HepG2 (cell line): ENCODE measurements around the gene SPAG9. TPM values are rescaled to one million over a fixed set of nuclear protein-coding genes. Genes with fewer than 3 reads are reported as not detected.
A peak's percentile ranks its signal among the peaks of the same experiment; 100 is the strongest.

Experiments
- ASH2L ChIP-seq: fragments of 300-600, 200-600 bp; sonication (generic); IDR thresholded peaks from 2 replicates; pipeline ENCODE4 v1.7.0; 2017; ENCODE audit warnings: low read depth, mild to moderate bottlenecking, moderate library complexity, mixed read lengths, low read length; ENCODE audit not compliant: insufficient read length
- HOXD1 ChIP-seq: sonication (generic); formaldehyde crosslinking; IDR thresholded peaks from 2 replicates; pipeline ENCODE4 v1.5.0; 2020; ENCODE audit warnings: missing genetic modification reagents
- PITX1 ChIP-seq: sonication (generic); formaldehyde crosslinking; IDR thresholded peaks from 2 replicates; pipeline ENCODE4 v1.5.1; 2020; ENCODE audit warnings: mild to moderate bottlenecking, missing genetic modification reagents
- SPEN ChIP-seq: sonication (generic); formaldehyde crosslinking; IDR thresholded peaks from 2 replicates; pipeline ENCODE4 v1.5.1; 2020; ENCODE audit warnings: low read depth, mild to moderate bottlenecking, missing genetic modification reagents
- SRF ChIP-seq: IDR thresholded peaks from 2 replicates; pipeline ENCODE4 v1.6.1; 2011; ENCODE audit warnings: mild to moderate bottlenecking, low read depth, low read length, moderate library complexity
- SRSF1 ChIP-seq: fragments of 200-400 bp; formaldehyde crosslinking; optimal IDR thresholded peaks from 2 replicates; pipeline ENCODE3; 2017; ENCODE audit warnings: mild to moderate bottlenecking, low read depth, low read length, moderate library complexity
- ZNF3 ChIP-seq: IDR thresholded peaks from 2 replicates; pipeline ENCODE4 v1.7.0; 2017; ENCODE audit warnings: inconsistent platforms
- ZNF451 ChIP-seq: sonication (generic); formaldehyde crosslinking; IDR thresholded peaks from 2 replicates; pipeline ENCODE4 v1.5.0; 2020; ENCODE audit warnings: mild to moderate bottlenecking, missing genetic modification reagents
- ZSCAN20 ChIP-seq: sonication (generic); formaldehyde crosslinking; IDR thresholded peaks from 2 replicates; pipeline ENCODE4 v1.4.0; 2020; ENCODE audit warnings: missing genetic modification reagents, mild to moderate bottlenecking, borderline replicate concordance
- ZSCAN31 ChIP-seq: sonication (generic); formaldehyde crosslinking; IDR thresholded peaks from 2 replicates; pipeline ENCODE4 v1.5.0; 2020; ENCODE audit warnings: low read depth, mild to moderate bottlenecking, missing genetic modification reagents
- polyA plus RNA-seq, 8 experiments: library from polyadenylated mRNA; depleted of rRNA in 3 of 8; stranded (reverse) in 7 of 8; unstranded in 1 of 8; fragments of >200 nt; fragmentation: Illumina TruSeq in 4 of 8; extraction: Trizol in 4 of 8; gene quantifications; 2 replicates each; pipeline versions ENCODE4 v1.2.1 to v1.2.3, GENCODE V29; 2011 to 2016; ENCODE audit warnings: low read depth in 4 of 8, missing spikeins in 1 of 8, mixed read lengths in 1 of 8; ENCODE audit not compliant: insufficient read depth in 1 of 8
- total RNA-seq, 5 experiments: library from RNA; depleted of rRNA; stranded (reverse); fragments of >200 nt; fragmentation: Illumina TruSeq; extraction: Trizol; gene quantifications; 2 replicates each; pipeline ENCODE4 v1.2.3, GENCODE V29; 2016; ENCODE audit warnings: low read depth in 1 of 5
- TF ChIP-seq, protein P1 (sequence below): sonication (generic); formaldehyde crosslinking; IDR thresholded peaks from 2 replicates; pipeline ENCODE4 v1.5.1; 2020; ENCODE audit warnings: mild to moderate bottlenecking, missing genetic modification reagents
- TF ChIP-seq, protein P2 (sequence below): sonication (generic); formaldehyde crosslinking; IDR thresholded peaks from 2 replicates; pipeline ENCODE4 v1.5.0; 2020; ENCODE audit warnings: mild to moderate bottlenecking, missing genetic modification reagents
- TF ChIP-seq, protein P3 (sequence below): sonication (generic); formaldehyde crosslinking; IDR thresholded peaks from 2 replicates; pipeline ENCODE4 v1.4.0; 2020; ENCODE audit warnings: mild to moderate bottlenecking, missing genetic modification reagents
- TF ChIP-seq, protein P4 (sequence below): IDR thresholded peaks from 2 replicates; pipeline ENCODE4 v1.6.1; 2016; ENCODE audit warnings: mild to moderate bottlenecking
- TF ChIP-seq, protein P5 (sequence below): sonication (generic); formaldehyde crosslinking; IDR thresholded peaks from 2 replicates; pipeline ENCODE4 v1.8.1; 2023; ENCODE audit warnings: mild to moderate bottlenecking, moderate library complexity, missing genetic modification reagents

The SPAG9 gene
- total and polyA plus RNA-seq, 2 of the 13 experiments (the other 11 are each of a cell fraction or from before 2014, with no cell fraction given) = 43.2 to 78.6 TPM

DNA sequence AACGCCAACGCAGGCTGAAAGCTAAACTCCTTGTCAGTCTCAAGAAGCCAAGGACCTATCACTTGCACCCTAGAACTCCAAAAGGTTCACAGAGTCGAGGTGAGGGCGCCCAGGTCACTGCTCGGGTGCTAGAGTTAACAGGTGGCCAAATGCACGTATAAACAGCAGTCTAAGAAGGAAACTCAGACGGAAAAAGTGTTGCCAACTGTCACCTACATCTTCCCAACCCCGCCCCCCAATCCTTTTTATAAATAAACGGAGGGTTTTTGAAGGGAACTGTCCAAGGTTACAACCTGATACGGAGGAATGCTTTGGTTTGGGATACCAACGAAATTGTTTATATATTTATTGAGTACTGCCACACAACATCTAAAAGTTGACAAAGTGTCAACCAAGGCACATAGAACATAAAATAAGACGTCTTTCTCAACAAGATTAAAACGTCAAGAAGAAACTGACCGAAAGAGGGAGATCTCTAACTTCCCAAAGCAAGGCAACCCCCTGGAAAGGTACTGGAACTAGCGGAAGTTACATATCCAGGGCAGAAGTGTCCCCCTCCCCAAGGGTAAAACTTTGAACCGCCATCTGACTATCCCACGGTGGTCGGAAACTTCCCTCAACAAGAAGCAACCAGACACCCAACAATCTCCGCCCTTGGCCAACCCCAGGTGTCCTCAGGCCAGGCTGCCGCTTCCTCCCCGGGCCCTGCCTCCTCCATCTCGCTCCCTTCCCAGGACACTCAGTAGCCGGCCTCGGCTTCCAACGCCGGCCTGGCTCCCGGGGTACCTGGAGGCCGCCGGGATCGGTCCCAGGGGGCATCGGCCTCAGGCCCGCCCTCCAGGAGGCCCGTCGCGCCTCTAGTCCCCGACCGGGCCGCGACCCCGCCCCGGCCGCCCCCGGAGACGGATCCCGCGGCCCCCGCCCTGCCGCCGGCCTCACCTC lies 982 bp downstream of the SPAG9 start (continued):
- TF ChIP-seq, protein P1, sequence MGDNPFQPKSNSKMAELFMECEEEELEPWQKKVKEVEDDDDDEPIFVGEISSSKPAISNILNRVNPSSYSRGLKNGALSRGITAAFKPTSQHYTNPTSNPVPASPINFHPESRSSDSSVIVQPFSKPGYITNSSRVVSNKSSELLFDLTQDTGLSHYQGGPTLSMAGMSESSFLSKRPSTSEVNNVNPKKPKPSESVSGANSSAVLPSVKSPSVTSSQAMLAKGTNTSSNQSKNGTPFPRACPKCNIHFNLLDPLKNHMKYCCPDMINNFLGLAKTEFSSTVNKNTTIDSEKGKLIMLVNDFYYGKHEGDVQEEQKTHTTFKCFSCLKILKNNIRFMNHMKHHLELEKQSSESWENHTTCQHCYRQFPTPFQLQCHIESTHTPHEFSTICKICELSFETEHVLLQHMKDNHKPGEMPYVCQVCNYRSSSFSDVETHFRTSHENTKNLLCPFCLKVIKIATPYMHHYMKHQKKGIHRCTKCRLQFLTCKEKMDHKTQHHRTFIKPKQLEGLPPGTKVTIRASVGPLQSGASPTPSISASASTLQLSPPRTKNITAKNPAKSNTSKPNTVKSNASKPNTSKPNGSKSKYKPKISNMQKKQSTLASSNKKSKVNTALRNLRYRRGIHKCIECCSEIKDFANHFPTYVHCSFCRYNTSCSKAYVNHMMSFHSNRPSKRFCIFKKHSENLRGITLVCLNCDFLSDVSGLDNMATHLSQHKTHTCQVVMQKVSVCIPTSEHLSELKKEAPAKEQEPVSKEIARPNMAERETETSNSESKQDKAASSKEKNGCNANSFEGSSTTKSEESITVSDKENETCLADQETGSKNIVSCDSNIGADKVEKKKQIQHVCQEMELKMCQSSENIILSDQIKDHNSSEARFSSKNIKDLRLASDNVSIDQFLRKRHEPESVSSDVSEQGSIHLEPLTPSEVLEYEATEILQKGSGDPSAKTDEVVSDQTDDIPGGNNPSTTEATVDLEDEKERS (CRISPR knock-in tag) = no peak
- TF ChIP-seq SRF = no peak
- TF ChIP-seq PITX1 (CRISPR knock-in tag) = peak; percentile 5; the same call in 1 of the 2 replicates
- TF ChIP-seq ZNF451 (CRISPR knock-in tag) = no peak
- TF ChIP-seq, protein P2, sequence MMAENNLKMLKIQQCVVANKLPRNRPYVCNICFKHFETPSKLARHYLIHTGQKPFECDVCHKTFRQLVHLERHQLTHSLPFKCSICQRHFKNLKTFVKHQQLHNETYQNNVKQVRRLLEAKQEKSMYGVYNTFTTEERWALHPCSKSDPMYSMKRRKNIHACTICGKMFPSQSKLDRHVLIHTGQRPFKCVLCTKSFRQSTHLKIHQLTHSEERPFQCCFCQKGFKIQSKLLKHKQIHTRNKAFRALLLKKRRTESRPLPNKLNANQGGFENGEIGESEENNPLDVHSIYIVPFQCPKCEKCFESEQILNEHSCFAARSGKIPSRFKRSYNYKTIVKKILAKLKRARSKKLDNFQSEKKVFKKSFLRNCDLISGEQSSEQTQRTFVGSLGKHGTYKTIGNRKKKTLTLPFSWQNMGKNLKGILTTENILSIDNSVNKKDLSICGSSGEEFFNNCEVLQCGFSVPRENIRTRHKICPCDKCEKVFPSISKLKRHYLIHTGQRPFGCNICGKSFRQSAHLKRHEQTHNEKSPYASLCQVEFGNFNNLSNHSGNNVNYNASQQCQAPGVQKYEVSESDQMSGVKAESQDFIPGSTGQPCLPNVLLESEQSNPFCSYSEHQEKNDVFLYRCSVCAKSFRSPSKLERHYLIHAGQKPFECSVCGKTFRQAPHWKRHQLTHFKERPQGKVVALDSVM (CRISPR knock-in tag) = peak; percentile 65; the same call in 1 of the 2 replicates
- no peak for TF ChIP-seq SRSF1
- no peak for TF ChIP-seq ZNF3
- peak; percentile 61 for TF ChIP-seq ZSCAN31 (CRISPR knock-in tag)
- TF ChIP-seq, protein P3, sequence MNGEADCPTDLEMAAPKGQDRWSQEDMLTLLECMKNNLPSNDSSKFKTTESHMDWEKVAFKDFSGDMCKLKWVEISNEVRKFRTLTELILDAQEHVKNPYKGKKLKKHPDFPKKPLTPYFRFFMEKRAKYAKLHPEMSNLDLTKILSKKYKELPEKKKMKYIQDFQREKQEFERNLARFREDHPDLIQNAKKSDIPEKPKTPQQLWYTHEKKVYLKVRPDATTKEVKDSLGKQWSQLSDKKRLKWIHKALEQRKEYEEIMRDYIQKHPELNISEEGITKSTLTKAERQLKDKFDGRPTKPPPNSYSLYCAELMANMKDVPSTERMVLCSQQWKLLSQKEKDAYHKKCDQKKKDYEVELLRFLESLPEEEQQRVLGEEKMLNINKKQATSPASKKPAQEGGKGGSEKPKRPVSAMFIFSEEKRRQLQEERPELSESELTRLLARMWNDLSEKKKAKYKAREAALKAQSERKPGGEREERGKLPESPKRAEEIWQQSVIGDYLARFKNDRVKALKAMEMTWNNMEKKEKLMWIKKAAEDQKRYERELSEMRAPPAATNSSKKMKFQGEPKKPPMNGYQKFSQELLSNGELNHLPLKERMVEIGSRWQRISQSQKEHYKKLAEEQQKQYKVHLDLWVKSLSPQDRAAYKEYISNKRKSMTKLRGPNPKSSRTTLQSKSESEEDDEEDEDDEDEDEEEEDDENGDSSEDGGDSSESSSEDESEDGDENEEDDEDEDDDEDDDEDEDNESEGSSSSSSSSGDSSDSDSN (CRISPR knock-in tag) = no peak; the same call in 1 of the 2 replicates
- no peak; the same call in 1 of the 2 replicates for TF ChIP-seq SPEN (CRISPR knock-in tag)
- TF ChIP-seq, protein P4, sequence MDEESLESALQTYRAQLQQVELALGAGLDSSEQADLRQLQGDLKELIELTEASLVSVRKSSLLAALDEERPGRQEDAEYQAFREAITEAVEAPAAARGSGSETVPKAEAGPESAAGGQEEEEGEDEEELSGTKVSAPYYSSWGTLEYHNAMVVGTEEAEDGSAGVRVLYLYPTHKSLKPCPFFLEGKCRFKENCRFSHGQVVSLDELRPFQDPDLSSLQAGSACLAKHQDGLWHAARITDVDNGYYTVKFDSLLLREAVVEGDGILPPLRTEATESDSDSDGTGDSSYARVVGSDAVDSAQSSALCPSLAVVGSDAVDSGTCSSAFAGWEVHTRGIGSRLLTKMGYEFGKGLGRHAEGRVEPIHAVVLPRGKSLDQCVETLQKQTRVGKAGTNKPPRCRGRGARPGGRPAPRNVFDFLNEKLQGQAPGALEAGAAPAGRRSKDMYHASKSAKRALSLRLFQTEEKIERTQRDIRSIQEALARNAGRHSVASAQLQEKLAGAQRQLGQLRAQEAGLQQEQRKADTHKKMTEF (CRISPR knock-in tag) = peak; percentile 23; the same call in 1 of the 2 replicates
- TF ChIP-seq, protein P5, sequence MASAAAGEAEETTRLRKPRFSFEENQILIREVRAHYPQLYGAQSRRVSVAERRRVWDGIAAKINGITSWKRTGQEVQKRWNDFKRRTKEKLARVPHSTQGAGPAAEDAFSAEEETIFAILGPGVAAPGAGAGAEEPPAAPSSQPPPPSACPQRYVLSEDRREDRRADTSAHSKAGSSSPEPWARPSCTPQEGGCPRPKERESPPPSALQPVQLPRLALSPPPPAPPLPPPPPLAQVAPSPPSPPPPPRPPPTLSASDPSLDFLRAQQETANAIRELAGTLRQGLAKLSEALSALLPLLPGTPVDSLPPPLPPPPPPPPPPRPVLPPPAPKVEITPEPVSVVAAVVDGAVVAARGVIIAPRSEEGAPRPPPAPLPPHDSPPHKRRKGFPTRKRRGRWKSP (CRISPR knock-in tag) = peak; percentile 16; the same call in 1 of the 2 replicates
- TF ChIP-seq HOXD1 (CRISPR knock-in tag) = no peak
- TF ChIP-seq ZSCAN20 (CRISPR knock-in tag) = no peak
- peak; percentile 14 for TF ChIP-seq ASH2L
